Cardiac muscle cell (in vitro differentiated cells and primary cell): Measurements from ENCODE around the gene CCNQ. TPM values are rescaled to one million over a fixed set of nuclear protein-coding genes. Genes with fewer than 3 reads are reported as not detected.

ENCODE experiments used
- DNase-seq, 2 donors: peaks; one replicate each; pipeline versions ENCODE4 v3.0.0 to v3.0.0-alpha.2; 2010 to 2017; ENCODE audit warnings: low read depth in 1 of 2, low spot score in 1 of 2
- H3K27ac ChIP-seq: fragments of 200-600 bp; sonication (generic); 2 replicates; pipeline ENCODE4 v1.5.1; 2016
- H3K27me3 ChIP-seq: fragments of 200-600 bp; sonication (generic); 2 replicates; pipeline ENCODE4 v1.6.0; 2016; ENCODE audit warnings: control low read depth
- H3K36me3 ChIP-seq: fragments of 200-600 bp; sonication (generic); 2 replicates; pipeline ENCODE4 v1.5.1; 2016; ENCODE audit warnings: control low read depth
- H3K4me1 ChIP-seq: fragments of 200-600 bp; sonication (generic); 2 replicates; pipeline ENCODE4 v1.8.1; 2017; ENCODE audit warnings: low read depth, mild to moderate bottlenecking, mixed run types
- H3K4me3 ChIP-seq: fragments of 200-600 bp; sonication (generic); 2 replicates; pipeline ENCODE4 v1.5.1; 2016; ENCODE audit warnings: mild to moderate bottlenecking
- H3K9me3 ChIP-seq: fragments of 200-600 bp; sonication (generic); 2 replicates; pipeline ENCODE4 v1.5.1; 2017; ENCODE audit warnings: low read depth, mild to moderate bottlenecking, control low read depth
- CTCF ChIP-seq: IDR thresholded peaks from 2 replicates; pipeline ENCODE4 v1.5.1; 2012; ENCODE audit warnings: low read depth, mild to moderate bottlenecking, low read length
- polyA plus RNA-seq: library from polyadenylated mRNA; unstranded; fragments of >200 nt; fragmentation: Nextera tagmentation; extraction: Ambion mirVana; gene quantifications from 2 replicates; pipeline ENCODE4 v1.2.1, GENCODE V29; 2016
- total RNA-seq: library from RNA; depleted of rRNA; stranded (reverse); fragments of >200 nt; gene quantifications from 2 replicates; pipeline ENCODE4 v1.2.3, GENCODE V29; 2016

CCNQ gene
- total and polyA plus RNA-seq, 2 experiments from 2014 or later = 28.5 to 37.0 TPM

- no peaks in the 10 kb centered on the region for H3K4me1 ChIP-seq
Measured at GRCh38 chrX:153539979-153540358, 59.0 kb downstream of the CCNQ start.

GRCh38 chrX:153539171-153539978 lies 59.6 kb downstream of the CCNQ start:
- DNase-seq = peak; percentile 67 to 70
- Histone ChIP-seq H3K4me1 (no peaks in the 10 kb centered on the region), H3K36me3 (no peaks in the 10 kb centered on the region), H3K9me3 (no peaks in the 10 kb centered on the region), H3K27me3 (no peaks in the 10 kb centered on the region), H3K4me3 (no peak overlapping the region), H3K27ac (no peak overlapping the region)
- peak; percentile 85 for TF ChIP-seq CTCF

More at GRCh38 chrX:153539979-153540358, 59.0 kb downstream of the CCNQ start:
- Histone ChIP-seq H3K36me3 (no peaks in the 10 kb centered on the region), H3K27ac (no peak overlapping the region), H3K9me3 (no peaks in the 10 kb centered on the region), H3K4me3 (no peak overlapping the region), H3K27me3 (no peaks in the 10 kb centered on the region)
- no peak for TF ChIP-seq CTCF
- DNase-seq = no peak

GRCh38 chrX:153538424-153538823 lies 60.5 kb downstream of the CCNQ start:
- no peak overlapping the region for H3K27ac ChIP-seq

More at GRCh38 chrX:153538424-153538823, 60.5 kb downstream of the CCNQ start:
- DNase-seq = no peak
- Histone ChIP-seq H3K4me1 (no peaks in the 10 kb centered on the region), H3K27me3 (no peaks in the 10 kb centered on the region), H3K4me3 (no peak overlapping the region), H3K36me3 (no peaks in the 10 kb centered on the region), H3K9me3 (no peaks in the 10 kb centered on the region)
- TF ChIP-seq CTCF = no peak

Other genes with a start within 250 kb of the CCNQ start
- 0.06 TPM in 1 of 2 replicates, not detected in the other for gene PNMA6E, start 197.8 kb downstream of the CCNQ start, total RNA-seq
- not detected in 2 replicates for gene PNMA6E, start 197.8 kb downstream of the CCNQ start, polyA plus RNA-seq
- gene ZFP92, start 187.7 kb downstream of the CCNQ start, total RNA-seq = 0.09 TPM in 1 of 2 replicates, not detected in the other
- not detected in 2 replicates for gene ZFP92, start 187.7 kb downstream of the CCNQ start, polyA plus RNA-seq
- gene TREX2, start 153.1 kb downstream of the CCNQ start, total RNA-seq = 0.36 TPM in 1 of 2 replicates, not detected in the other
- gene TREX2, start 153.1 kb downstream of the CCNQ start, polyA plus RNA-seq = not detected in 2 replicates
- gene HAUS7, start 128.6 kb downstream of the CCNQ start, total RNA-seq = 19.1 and 19.8 TPM in 2 replicates
- gene HAUS7, start 128.6 kb downstream of the CCNQ start, polyA plus RNA-seq = 12.9 and 22.6 TPM in 2 replicates
- 0.54 and 1.9 TPM in 2 replicates for gene BGN, start 104.2 kb downstream of the CCNQ start, total RNA-seq
- gene BGN, start 104.2 kb downstream of the CCNQ start, polyA plus RNA-seq = 1.0 and 2.2 TPM in 2 replicates
- 0.14 and 0.21 TPM in 2 replicates for gene ATP2B3, start 81.5 kb downstream of the CCNQ start, total RNA-seq
- gene ATP2B3, start 81.5 kb downstream of the CCNQ start, polyA plus RNA-seq = 0.06 and 0.42 TPM in 2 replicates
- gene DUSP9, start 48.1 kb upstream of the CCNQ start, total RNA-seq = 5.4 and 8.7 TPM in 2 replicates
- gene DUSP9, start 48.1 kb upstream of the CCNQ start, polyA plus RNA-seq = 6.8 and 8.7 TPM in 2 replicates
- gene PNCK, start 74.7 kb upstream of the CCNQ start, total RNA-seq = 19.4 and 23.5 TPM in 2 replicates
- 14.5 and 25.5 TPM in 2 replicates for gene PNCK, start 74.7 kb upstream of the CCNQ start, polyA plus RNA-seq
- 23.7 and 29.0 TPM in 2 replicates for gene SLC6A8, start 88.8 kb upstream of the CCNQ start, total RNA-seq
- 35.8 and 37.3 TPM in 2 replicates for gene SLC6A8, start 88.8 kb upstream of the CCNQ start, polyA plus RNA-seq
- gene BCAP31, start 125.2 kb upstream of the CCNQ start, total RNA-seq = 74.7 and 94.0 TPM in 2 replicates
- gene BCAP31, start 125.2 kb upstream of the CCNQ start, polyA plus RNA-seq = 189 and 269 TPM in 2 replicates
- gene ABCD1, start 125.7 kb upstream of the CCNQ start, total RNA-seq = 23.8 and 28.7 TPM in 2 replicates
- 14.6 and 15.3 TPM in 2 replicates for gene ABCD1, start 125.7 kb upstream of the CCNQ start, polyA plus RNA-seq
- 0.48 and 0.85 TPM in 2 replicates for gene PLXNB3, start 165.1 kb upstream of the CCNQ start, total RNA-seq
- 0.34 and 1.4 TPM in 2 replicates for gene PLXNB3, start 165.1 kb upstream of the CCNQ start, polyA plus RNA-seq
- not detected in 2 replicates for gene SRPK3, start 181.9 kb upstream of the CCNQ start, total RNA-seq
- 0.57 and 0.71 TPM in 2 replicates for gene SRPK3, start 181.9 kb upstream of the CCNQ start, polyA plus RNA-seq
- 107 and 110 TPM in 2 replicates for gene IDH3G, start 195.2 kb upstream of the CCNQ start, total RNA-seq
- gene IDH3G, start 195.2 kb upstream of the CCNQ start, polyA plus RNA-seq = 99.8 and 146 TPM in 2 replicates
- 124 and 242 TPM in 2 replicates for gene SSR4, start 195.5 kb upstream of the CCNQ start, total RNA-seq
- 275 and 374 TPM in 2 replicates for gene SSR4, start 195.5 kb upstream of the CCNQ start, polyA plus RNA-seq
- 5.4 and 5.8 TPM in 2 replicates for gene PDZD4, start 231.4 kb upstream of the CCNQ start, total RNA-seq
- 0.50 and 1.7 TPM in 2 replicates for gene PDZD4, start 231.4 kb upstream of the CCNQ start, polyA plus RNA-seq